KMS-11 (cell line): Measurements from ENCODE around the gene IST1.
"Not testable (repeated sequence)": the region's sequence is repeated elsewhere in the genome, so short reads cannot be mapped to it uniquely, and the experiment has no call there.

Experiments
- H2AFZ ChIP-seq: fragments of 200-600 bp; sonication (generic); 2 replicates; pipeline ENCODE4 v1.6.1; 2016; ENCODE audit warnings: antibody characterized with exemption, mixed run types, low read depth
- H3K27ac ChIP-seq: fragments of 200-600 bp; sonication (generic); 2 replicates; pipeline ENCODE4 v1.6.1; 2016; ENCODE audit warnings: mild to moderate bottlenecking, mixed run types
- H3K27me3 ChIP-seq: fragments of 200-600 bp; sonication (generic); 2 replicates; pipeline ENCODE4 v1.6.1; 2017; ENCODE audit warnings: mild to moderate bottlenecking, low read depth, mixed run types, moderate library complexity; ENCODE audit not compliant: insufficient read depth
- H3K36me3 ChIP-seq: fragments of 200-600 bp; sonication (generic); 2 replicates; pipeline ENCODE4 v1.6.1; 2017; ENCODE audit warnings: mild to moderate bottlenecking, mixed run types; ENCODE audit not compliant: insufficient read depth
- H3K4me1 ChIP-seq: fragments of 200-600 bp; sonication (generic); 2 replicates; pipeline ENCODE4 v1.6.1; 2016; ENCODE audit warnings: mild to moderate bottlenecking, low read depth, mixed run types; ENCODE audit not compliant: poor library complexity, severe bottlenecking
- H3K4me2 ChIP-seq: fragments of 200-600 bp; sonication (generic); 2 replicates; pipeline ENCODE4 v1.7.0; 2016; ENCODE audit warnings: mild to moderate bottlenecking, mixed run types
- H3K4me3 ChIP-seq: fragments of 200-600 bp; sonication (generic); IDR thresholded peaks from 2 replicates; pipeline ENCODE4 v1.6.1; 2017; ENCODE audit warnings: low read depth, low read length, mixed read lengths; ENCODE audit not compliant: insufficient read depth
- H3K79me2 ChIP-seq: fragments of 200-600 bp; sonication (generic); 2 replicates; pipeline ENCODE4 v1.6.1; 2016; ENCODE audit warnings: low read depth, mixed run types; ENCODE audit not compliant: insufficient read depth
- H3K9ac ChIP-seq: fragments of 200-600 bp; sonication (generic); 2 replicates; pipeline ENCODE4 v1.6.1; 2016; ENCODE audit warnings: mild to moderate bottlenecking, mixed run types
- H4K20me1 ChIP-seq: fragments of 200-600 bp; sonication (generic); 2 replicates; pipeline ENCODE4 v1.6.1; 2016; ENCODE audit warnings: mild to moderate bottlenecking, mixed run types; ENCODE audit not compliant: insufficient read depth
- TF ChIP-seq, protein P1 (sequence below): fragments of 200-600 bp; sonication (generic); conservative IDR thresholded peaks from 2 replicates; pipeline ENCODE4 v1.6.1; 2017; ENCODE audit warnings: low read depth, mild to moderate bottlenecking, antibody characterized with exemption, low read length, moderate library complexity, mixed read lengths

The IST1 gene

DNA sequence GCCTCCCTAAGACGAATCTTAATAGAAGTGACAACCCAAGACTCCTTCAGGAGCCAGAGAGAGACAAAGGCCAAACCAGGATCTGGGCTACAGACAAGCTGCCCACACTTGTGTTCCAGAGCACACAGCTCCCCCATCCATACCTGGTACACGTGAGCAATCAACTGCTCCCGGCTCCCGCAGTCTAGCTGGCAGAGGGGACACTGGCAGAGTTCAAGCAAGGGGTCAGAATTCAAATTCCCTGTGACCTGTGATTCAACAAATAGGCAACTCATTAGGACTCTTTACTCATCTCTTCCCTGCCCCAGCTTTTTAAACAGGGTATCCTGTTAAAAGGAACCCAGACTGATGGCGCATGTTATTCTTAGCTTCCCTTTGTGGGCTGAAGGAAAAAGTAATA, 31.3 kb upstream of the IST1 start:
- Histone ChIP-seq H3K4me1 (no peaks in the 10 kb centered on the region), H3K9ac (no peak overlapping the region), H2AFZ (no peak overlapping the region), H3K27ac (no peak overlapping the region), H3K27me3 (no peaks in the 10 kb centered on the region), H4K20me1 (no peaks in the 10 kb centered on the region), H3K4me3 (no peak overlapping the region), H3K36me3 (no peaks in the 10 kb centered on the region), H3K79me2 (no peaks in the 10 kb centered on the region), H3K4me2 (no peak overlapping the region)
- TF ChIP-seq, protein P1, sequence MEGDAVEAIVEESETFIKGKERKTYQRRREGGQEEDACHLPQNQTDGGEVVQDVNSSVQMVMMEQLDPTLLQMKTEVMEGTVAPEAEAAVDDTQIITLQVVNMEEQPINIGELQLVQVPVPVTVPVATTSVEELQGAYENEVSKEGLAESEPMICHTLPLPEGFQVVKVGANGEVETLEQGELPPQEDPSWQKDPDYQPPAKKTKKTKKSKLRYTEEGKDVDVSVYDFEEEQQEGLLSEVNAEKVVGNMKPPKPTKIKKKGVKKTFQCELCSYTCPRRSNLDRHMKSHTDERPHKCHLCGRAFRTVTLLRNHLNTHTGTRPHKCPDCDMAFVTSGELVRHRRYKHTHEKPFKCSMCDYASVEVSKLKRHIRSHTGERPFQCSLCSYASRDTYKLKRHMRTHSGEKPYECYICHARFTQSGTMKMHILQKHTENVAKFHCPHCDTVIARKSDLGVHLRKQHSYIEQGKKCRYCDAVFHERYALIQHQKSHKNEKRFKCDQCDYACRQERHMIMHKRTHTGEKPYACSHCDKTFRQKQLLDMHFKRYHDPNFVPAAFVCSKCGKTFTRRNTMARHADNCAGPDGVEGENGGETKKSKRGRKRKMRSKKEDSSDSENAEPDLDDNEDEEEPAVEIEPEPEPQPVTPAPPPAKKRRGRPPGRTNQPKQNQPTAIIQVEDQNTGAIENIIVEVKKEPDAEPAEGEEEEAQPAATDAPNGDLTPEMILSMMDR: no peak

DNA sequence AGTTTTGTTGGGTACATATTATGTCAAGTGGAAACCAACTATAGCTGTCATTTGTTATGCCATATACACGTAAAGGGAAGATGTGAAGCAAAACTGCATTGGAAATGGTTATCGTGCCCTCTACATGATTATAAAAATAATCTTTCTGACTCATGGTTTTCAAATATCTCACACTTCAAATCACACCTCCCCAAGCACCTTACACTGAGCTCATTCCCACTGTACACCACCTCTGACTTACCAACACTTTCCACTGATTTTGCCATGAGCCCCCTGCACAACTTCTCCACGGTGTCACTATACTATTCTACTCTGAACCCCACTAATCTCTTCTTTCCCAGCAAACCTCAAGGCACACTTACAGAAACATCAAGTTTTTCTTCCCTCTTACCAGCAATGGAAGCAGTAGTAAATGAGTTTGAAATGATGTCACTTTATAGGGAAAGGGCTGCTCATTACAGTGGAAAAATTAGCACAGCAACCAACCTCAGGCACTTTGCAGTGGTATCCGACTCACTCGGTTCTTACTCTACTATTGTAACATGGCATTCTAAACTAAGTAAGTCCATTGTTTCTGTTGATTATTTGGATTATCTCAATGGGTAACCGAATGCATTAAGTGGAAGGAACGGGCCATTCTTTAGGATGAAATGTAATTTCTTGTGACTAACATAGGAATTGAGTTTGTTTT, 30.0 kb upstream of the IST1 start:
- Histone ChIP-seq H3K79me2 (no peaks in the 10 kb centered on the region), H3K36me3 (no peaks in the 10 kb centered on the region), H3K9ac (no peak overlapping the region), H4K20me1 (no peaks in the 10 kb centered on the region), H3K27ac (no peak overlapping the region), H3K4me3 (no peak overlapping the region), H3K27me3 (no peaks in the 10 kb centered on the region), H3K4me1 (no peaks in the 10 kb centered on the region), H3K4me2 (no peak overlapping the region), H2AFZ (no peak overlapping the region)
- TF ChIP-seq, protein P1: no peak

DNA sequence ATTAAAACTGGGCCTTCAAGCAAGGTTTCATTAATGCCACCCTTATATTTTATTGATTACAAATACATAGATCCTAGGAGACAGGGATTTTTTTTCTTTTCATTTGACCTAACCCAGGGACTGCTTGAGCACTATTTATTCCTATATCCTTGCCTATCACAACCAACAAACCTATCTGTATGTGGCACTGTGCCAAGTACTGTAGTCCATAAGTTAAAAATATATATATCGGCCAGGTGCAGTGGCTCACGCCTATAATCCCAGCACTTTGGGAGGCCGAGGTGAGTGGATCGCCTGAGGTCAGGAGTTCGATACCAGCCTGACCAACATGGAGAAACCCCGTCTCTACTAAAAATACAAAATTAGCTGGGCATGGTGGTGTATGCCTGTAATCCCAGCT, 28.2 kb upstream of the IST1 start:
- not testable (repeated sequence) for H3K36me3 ChIP-seq, H3K4me2 ChIP-seq, H4K20me1 ChIP-seq, H3K4me1 ChIP-seq, H3K4me3 ChIP-seq, H3K27me3 ChIP-seq, H3K27ac ChIP-seq, H3K9ac ChIP-seq, H2AFZ ChIP-seq, H3K79me2 ChIP-seq

DNA sequence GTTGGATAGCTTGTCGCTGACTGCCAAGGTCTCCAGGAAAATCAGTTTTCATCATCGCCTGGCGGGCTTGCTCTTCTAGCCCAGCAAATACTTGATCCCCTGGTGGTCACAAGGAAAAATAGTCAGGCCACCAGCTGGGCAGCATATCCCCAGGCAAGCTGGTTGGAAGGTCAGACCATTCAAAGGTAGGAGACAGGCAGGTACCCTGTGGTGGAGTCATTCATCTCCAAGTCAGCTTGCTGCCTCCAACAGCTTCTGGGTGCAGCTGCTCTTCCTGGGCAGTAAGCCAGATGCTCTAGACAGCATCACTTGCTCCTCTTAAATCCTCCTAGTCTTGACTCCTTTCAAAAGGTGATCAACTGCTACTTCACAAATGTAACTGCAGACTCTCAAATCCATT, 27.4 kb upstream of the IST1 start:
- no peaks in the 10 kb centered on the region for H3K36me3 ChIP-seq
- no peak overlapping the region for H3K4me3 ChIP-seq
- no peak overlapping the region for H3K4me2 ChIP-seq
- H4K20me1 ChIP-seq: no peaks in the 10 kb centered on the region
- no peaks in the 10 kb centered on the region for H3K27me3 ChIP-seq
- TF ChIP-seq, protein P1: no peak
- no peaks in the 10 kb centered on the region for H3K4me1 ChIP-seq
- no peak overlapping the region for H3K9ac ChIP-seq
- no peak overlapping the region for H2AFZ ChIP-seq
- H3K79me2 ChIP-seq: no peaks in the 10 kb centered on the region
- no peak overlapping the region for H3K27ac ChIP-seq

DNA sequence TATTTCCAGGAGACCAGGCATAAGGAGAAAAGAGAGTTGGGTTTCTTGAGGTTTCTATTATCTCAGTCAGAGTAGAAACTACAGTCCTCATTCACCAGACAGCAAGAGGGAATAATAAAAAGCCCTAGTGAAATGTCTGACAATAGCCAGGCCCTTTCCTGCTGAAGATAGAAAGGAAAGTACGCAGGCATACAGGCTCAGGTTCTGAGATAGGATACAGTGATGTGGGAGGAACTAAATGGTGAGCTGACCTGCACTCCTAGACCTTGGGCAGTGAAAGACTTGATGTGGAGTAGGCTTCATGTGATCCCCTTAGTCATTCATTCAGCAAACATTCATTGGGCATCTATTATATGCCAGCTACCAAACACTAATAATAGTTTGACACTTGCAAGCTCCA, 26.2 kb upstream of the IST1 start:
- no peak overlapping the region for H2AFZ ChIP-seq
- no peak overlapping the region for H3K27ac ChIP-seq
- no peak overlapping the region for H3K9ac ChIP-seq
- TF ChIP-seq, protein P1: no peak
- H3K36me3 ChIP-seq: no peaks in the 10 kb centered on the region
- no peaks in the 10 kb centered on the region for H3K27me3 ChIP-seq
- no peaks in the 10 kb centered on the region for H3K4me1 ChIP-seq
- H3K4me2 ChIP-seq: no peak overlapping the region
- H3K4me3 ChIP-seq: no peak overlapping the region
- H3K79me2 ChIP-seq: no peaks in the 10 kb centered on the region
- no peaks in the 10 kb centered on the region for H4K20me1 ChIP-seq
